ENCODE measurements around the gene VWA5B1.
A peak's percentile ranks its signal among the peaks of the same experiment; 100 is the strongest.

VWA5B1 gene

DNA sequence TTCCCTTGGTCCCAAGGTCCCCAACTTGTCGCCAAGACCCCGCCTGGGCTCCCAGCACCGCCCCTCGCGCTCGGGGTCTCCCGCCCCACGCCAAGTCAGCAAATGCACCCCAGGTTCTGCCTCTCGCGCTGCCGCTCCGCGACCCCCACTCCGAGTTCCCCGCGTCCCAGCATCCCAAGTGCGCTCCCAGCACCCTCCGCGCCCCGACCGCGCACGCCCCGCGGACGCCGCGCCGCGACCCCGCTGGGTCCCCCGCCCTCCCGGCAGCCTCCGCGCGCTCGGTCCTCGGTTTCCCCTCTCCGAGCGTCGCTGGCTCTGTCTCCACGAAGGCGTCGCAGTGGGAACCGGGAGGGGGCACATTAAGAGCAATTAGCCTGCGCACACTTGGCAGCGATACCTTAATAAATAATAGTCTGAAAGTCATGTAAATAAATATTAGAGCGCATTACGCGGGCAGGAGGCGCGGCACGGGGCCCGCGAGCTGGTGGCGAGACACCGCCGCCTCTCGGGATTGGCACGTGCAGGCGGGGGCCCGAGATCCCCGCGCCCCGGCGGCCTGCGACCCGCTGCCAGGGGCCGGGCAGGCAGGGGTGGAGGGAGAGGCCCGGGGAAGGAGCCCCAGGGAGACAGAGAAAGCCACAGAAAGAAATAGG lies 75.9 kb downstream of the VWA5B1 start:
- no peak for DNase-seq (ENCODE audit: low read depth in 2 of 2)

DNA sequence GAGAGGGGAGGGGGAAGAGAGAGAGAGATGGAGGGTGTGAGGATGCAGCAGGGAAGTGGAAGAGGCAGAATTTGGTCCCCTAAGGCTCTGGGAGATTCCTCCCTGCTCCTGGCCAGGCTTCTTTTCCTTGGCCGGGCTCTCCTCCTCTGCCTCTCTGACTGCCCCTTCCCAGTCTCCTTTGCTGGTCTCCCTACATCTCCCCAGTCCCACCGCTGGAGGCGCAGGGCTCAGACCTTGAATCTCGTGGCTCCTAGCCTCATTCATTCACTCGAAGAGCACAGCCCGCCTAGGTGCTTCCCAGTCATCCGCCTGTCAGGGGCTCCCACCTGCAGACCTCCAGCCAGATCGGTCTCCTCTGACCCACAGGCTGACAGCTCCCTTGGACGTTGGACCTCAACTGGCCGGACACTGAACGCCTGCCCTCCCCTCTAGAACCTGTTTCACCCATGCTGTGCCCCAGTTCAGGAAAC lies 76.5 kb downstream of the VWA5B1 start:
- DNase-seq (ENCODE audit: low read depth in 2 of 2) = no peak

DNA sequence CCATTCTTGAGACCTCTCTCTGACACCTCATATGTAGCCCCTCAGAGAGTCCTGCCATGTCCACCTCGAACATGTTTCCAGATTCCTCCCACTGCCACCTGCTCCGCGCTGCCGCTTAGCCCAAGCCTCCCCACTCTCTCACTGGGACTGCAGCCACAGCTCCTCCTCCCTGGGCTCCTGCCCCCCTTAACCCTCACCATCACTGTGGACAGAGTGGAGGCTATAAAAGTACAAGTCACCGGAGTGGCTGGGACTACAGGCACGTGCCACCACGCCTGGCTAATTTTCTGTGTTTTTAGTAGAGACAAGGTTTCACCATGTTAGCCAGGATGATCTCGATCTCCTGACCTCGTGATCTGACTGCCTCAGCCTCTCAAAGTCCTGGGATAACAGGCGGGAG lies 77.0 kb downstream of the VWA5B1 start:
- no peak for DNase-seq (ENCODE audit: low read depth in 2 of 2)

DNA sequence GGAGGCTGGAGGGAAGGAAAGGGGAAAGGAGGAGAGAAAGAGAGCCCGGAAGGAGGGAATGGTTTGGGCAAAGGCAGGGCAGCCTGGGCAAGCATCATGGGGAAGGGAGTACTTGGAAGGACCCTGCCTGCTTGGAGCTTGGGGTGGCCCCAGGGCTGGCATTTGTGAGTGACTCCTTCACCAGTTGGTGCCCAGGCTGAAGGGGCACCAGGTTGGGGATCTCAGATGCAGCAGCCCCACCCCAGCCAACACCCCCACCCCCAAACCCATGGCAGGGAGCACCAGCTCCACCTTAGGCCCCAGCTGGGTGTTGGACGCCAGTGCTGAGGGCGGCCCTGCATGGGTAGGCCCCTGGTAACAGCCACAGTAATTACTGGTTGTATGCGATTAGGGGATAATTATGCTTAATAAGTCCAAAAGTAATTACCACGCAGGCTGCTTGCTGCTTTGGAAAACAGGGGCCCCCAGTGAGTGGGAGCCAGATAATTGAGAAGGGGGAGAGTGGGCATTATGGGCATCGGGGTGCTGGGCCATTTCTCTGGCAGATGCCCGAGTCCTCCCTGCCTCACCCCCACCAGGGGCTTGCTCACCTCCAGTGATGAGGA lies 78.3 kb downstream of the VWA5B1 start:
- no peak for DNase-seq (ENCODE audit: low read depth in 2 of 2)

DNA sequence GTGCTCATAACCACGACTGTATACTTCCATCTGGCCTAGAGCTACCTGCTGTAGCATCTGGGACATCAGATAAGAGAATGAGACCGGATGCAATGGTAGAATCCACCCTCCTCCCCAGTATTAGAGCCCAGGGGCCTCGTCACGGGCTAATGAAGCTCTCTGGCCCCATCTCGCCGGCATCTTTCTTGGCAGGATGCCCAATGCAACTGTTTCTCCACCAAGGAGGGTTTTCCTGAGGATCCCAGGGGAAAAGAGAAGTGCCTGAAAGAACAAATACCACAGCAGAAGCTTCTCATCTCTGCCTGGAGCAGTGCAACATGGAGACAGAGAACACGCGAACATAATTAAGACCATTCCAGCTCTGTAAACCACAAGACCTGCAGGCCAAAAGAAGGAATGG lies 80.0 kb downstream of the VWA5B1 start:
- DNase-seq (ENCODE audit: low read depth in 2 of 2) = no peak

DNA sequence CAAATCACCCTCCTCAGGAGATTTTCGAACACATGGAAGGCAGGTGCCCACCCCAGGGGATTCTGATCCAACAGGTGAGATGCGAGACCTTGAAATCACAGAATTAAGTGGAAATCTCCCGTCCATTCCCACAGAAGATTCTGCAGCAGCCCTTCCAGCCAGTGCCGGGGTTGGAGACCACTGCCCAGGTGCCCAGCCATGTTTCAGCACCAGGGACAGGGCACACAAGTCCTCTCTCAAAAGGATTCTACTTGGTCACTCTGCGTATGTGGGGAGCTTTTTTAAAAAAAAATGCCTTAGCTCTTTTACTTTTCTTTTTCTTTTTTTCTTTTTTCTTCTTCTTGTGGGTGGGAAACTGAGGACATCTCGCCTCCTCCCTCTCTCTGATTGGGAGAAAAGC lies 80.7 kb downstream of the VWA5B1 start:
- DNase-seq (ENCODE audit: low read depth in 2 of 2) = no peak

DNA sequence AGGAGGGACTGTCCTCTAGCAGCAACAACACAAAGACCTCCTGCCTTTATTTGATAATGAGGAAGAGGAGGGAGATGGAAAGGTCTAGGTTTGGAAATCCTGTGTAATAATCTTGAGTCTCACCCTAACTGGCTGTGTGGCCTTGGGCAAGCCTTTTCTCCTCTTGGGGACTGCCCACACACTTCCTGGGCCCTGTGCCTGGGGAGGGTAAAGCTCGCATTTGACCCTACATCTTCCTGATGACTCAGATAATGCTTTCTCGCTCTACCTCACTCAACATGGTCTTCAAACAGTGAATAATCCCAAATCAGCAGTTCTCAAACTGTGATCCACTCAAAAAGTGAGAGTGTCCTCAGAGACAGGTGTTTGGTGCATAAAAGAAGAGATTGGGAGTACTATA lies 81.2 kb downstream of the VWA5B1 start:
- no peak for DNase-seq (ENCODE audit: low read depth in 2 of 2)

DNA sequence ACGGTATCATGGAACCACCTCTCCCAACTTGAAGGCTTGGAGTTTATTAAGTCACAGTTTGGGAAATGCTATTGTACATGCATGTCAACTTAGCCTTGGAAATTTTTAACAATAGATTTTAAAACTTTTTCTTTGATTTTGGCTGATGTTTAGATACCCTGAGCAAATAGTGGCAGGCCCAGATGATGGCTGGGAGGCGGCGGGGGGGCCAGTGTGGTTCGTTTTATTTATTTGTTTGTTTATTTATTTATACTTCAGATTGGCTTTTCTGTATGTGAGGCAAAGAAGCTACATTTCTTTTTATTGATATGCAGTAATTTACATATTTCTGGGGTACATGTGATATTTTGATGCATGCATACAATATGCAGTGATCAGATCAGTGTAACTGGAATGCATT lies 82.0 kb downstream of the VWA5B1 start:
- DNase-seq (ENCODE audit: low read depth in 2 of 2) = no peak

DNA sequence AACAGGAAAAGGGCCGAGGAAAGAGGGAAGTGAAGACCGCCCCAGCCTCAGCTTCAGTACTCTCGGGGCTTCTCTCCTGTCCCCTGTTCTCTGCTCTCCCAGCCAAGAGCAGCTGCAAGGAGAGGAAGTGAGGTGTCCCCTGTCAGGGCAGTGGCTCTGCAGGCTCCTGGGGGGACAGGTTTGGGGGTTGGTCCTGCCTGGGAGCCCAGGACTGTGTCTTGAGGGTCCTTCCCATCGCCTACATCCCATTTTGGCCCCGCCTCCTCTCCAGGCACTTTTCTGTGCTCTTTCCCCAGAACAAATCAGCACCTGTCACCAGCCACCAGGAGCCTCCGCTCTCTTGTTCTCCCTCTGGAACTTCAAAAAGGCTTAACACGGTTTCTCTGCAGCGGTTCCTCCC lies 82.6 kb downstream of the VWA5B1 start:
- DNase-seq (ENCODE audit: low read depth in 2 of 2) = no peak

DNA sequence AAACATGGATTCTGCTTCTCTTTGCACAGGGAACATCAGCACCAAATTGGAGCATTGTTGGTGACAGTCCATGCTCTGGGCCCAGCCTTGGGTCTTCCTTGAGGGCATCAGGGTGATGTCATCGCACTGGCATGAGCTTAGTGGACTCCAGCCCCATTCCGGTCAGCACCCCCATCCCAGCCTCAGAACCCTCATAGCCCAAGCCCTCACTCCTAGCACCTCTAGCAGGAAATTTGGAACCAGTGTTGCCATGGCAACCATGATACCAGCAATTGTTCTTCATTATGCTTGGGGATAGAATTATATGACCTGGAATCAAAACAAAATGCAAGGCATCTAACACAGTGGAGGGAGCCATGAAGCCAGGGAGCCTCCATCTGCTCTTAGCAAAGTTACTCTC lies 83.1 kb downstream of the VWA5B1 start:
- no peak for DNase-seq (ENCODE audit: low read depth in 2 of 2)

DNA sequence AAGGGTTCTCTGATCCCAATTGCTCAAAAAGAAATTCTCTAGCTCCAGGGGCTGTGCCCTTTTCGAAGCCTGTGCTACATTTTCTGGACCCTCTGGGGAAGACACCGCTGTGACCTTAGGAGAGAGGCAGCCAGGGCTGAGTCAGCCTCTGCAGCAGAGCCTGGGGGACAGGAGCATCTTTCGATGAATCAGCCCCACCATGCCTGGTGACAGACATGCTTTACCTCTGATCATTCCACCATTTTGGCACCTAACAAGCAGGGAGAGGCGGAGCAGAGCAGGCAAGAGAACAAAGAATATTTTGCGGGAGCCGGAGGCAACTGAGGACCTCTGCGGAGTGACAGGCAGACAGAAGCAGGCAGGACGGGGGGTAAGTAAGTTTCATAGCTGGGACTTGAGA lies 84.9 kb downstream of the VWA5B1 start:
- no peak for DNase-seq (ENCODE audit: low read depth in 2 of 2)

DNA sequence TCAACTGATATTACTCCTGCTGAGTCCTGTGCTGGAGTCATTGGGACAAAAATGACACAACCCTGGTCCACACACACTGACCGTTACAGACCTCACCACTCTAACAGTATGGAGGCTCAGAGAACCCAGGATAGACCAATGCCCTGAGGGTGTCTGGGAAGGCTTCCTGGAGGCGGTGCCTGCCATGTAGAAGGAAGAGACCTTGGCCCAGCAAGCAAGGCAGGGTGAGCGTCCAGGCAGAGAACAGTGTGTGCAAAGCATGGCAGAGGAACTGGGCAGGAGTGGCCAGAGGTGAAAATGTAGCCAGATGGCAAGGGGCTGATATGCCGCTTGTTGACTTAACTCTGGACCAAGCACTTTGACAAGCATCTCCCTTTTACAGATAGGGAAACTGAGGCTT lies 85.5 kb downstream of the VWA5B1 start:
- no peak for DNase-seq (ENCODE audit: low read depth in 2 of 2)

DNA sequence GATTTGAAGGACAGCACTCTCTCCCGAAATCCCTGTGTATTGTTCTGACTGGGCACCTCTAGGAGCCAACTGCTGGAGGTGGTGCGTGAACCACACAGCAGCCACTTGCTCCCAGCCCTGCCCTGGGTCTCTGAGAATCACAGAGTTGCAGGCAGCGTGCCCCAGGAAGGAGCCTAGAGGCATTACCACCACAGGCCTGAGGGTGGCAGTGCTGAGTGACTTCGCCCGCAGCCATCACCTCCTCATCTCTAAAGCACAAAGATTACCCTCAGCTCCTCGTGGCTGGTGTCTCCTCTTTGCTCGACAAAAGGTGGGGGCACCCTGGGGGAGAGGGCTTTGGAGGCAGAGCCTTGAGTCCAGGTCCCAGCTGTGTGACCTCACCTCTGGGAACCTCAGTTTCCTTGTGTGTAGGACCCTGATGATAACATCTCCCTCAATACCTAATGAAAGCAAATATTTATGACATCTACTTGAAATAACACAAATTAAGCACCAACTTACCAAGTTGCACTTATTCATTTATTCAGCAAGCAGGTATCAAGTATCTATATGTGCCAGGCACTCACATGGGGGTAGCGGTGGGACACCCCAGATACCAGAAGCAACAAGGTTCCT lies 86.3 kb downstream of the VWA5B1 start:
- peak; percentile 39 to 48 for DNase-seq (ENCODE audit: low read depth in 2 of 2)

DNA sequence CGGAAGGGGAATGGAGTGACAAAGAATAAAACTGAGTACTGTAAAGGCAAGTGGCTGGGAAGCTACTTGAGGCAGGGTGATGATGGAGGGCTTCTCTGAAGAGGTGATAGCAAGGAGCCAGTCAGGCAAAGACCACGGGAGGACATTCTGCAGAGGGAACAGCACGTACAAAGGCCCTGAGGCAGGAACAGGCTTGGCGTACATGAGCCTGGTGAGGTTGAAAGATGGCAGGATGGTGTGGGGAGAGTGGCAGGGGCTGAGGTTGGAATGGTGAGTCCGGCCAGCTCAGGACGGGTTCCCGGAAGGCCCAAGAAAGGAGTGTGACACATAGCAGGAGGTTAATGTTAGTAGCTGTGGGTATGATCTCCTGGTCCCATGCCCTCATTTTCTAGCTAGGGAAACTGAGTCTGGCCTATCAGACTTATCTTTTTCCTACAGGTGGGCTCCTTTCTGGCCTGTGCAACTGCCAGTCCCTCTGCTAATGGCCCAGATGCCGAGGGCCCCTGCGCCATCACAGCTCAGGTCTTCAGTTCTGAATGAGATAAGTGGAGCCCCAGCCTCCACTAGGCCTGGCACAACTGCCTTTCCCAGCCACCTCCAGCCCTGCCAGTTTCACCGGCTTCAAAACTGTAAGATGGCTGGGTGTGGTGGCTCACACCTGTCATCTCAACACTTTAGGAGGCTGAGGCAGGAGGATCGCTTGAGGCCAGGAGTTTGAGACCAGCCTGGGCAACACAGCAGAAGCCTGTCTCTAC lies 87.0 kb downstream of the VWA5B1 start:
- DNase-seq (ENCODE audit: low read depth in 2 of 2) = no peak

DNA sequence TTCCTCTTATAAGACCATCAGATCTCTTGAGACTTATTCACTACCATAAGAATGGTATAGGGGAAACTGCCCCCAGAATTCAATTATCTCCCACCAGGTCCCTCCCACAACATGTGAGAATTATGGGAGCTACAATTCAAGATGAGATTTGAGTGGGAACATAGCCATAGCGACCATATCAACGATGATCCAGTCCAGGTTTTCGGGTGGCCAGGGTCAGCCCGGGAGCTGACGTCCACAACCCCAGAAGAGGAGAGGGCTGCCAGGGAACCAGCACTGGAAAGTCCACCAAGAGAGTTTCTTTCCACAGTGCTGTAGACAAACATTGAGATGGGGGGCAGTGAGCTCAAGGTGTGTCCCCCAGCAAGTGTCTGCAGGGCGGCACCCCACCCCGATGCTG lies 88.4 kb downstream of the VWA5B1 start:
- no peak for DNase-seq (ENCODE audit: low read depth in 2 of 2)

DNA sequence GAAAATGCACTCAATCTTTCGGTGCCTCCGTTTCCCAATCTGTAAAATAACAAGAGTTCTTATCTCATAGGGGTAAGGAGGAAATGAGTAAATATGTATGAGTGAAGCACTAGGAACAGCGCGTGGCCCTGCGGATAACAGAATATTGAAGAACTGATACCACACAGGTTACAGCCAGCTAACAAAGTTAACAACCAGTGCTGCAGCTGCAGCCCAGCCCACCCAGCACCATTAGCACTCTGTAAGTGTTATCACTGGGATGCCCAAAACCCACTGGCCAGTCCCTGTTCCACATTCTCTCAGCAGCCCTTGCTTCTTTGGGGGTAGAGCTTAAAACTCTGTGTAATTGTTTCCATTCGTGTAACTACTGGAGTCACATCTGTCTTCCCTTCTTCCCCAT lies 89.5 kb downstream of the VWA5B1 start:
- DNase-seq (ENCODE audit: low read depth in 2 of 2) = no peak

DNA sequence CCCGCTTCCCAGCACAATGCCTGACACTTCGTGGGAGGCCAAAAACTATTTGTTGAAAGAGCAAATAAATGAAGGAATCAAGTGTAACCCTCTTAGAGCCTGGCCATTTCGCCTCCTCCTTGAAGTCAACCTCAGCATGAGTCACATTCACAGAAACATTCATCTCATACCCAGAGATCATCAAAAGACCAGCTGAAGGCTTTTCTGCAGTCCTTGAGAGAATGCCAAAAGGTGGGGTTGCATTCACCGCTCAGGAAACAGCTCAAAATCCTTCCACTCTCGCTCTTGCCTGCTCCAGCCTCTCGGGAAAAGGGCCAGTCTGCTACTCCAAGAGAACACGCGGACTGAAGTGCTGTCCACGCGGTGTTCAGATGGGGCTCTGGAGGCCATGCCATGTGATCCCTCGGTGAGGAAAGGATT lies 90.0 kb downstream of the VWA5B1 start:
- DNase-seq (ENCODE audit: low read depth in 2 of 2) = no peak

DNA sequence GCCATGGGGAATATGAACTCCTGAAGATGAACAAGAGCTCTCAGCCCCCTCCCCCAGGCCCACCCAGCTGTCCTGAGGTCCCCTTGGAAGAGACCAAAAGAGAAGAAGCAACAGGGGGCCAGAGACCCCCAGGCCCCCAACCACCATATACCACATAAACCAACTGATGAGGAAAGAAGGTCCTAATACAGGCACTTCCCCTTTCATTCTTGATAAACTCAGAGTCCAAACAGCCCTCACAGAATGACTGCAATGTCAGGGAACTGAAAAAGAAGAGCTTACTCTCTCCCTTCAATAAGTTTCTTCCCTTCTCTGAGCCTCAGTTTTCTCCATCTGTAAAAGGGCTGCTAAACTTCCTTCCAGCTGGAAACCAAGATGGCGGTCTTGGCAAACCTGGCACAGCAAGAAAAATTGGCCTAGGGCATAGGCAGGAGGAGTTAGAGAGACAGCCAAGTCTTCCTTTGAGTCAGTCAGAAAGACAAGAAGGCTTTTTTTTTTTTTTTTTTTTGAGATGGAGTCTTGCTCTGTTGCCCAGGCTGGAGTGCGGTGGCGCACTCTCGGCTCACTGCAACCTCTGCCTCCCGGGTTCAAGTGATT lies 90.5 kb downstream of the VWA5B1 start:
- DNase-seq (ENCODE audit: low read depth in 2 of 2) = no peak

DNA sequence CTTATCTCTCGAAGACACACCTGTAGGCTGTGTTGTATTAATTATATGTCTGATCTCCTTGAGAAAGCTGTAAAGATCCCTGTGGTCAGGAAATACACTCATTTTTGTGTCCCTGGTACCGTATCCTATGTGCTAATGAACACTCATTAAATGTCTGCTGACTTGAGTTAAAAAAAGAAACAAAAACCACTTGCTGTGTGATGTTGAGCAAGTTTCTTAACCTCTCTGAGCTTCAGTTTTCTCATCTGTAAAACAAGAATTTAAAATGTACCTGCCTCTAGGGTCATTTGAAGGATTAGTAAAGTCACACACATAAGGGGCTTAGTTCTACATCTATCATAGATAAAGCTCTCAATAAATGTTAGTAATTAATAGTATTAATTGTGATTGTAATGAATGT lies 91.3 kb downstream of the VWA5B1 start:
- no peak for DNase-seq (ENCODE audit: low read depth in 2 of 2)

DNA sequence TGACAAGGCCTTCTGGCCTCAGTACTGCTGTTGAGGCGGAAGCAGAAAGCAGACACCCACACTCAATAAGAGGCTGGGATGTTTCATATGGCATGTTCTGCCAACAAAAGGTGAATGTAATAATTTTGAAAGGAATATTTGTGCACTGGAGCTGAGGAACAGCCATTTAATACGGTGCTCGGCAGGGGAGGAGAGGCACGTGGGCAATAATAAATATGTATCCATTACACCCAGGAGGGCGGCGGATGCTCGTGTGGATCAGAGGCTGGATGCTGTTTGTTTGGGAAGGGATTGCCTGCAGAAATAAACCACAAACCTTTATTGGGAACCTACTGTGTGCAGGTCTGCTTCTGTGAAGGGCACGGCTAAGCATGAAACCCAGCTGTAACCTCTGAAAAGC lies 92.0 kb downstream of the VWA5B1 start:
- no peak for DNase-seq (ENCODE audit: low read depth in 2 of 2)

DNA sequence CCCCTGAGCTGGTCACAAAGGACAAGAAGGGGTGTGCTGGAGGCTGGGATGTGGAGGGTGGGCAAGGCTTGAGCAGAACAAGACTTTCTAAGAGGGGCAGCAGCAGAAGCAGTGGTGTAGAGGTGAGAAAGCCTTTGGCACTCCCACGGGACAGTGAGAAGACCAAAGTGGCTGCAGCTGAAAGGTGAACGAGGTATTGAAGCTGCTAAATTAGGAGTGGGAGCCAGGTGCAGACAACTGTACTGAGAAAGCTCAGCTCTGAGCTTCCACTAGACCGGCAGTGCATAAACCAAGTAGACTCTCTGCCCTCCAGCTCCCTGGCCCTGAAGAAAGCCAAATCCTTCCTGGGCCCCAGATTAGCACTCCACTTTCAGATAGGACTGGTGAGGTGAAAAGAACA lies 93.0 kb downstream of the VWA5B1 start:
- DNase-seq (ENCODE audit: low read depth in 2 of 2) = no peak

DNA sequence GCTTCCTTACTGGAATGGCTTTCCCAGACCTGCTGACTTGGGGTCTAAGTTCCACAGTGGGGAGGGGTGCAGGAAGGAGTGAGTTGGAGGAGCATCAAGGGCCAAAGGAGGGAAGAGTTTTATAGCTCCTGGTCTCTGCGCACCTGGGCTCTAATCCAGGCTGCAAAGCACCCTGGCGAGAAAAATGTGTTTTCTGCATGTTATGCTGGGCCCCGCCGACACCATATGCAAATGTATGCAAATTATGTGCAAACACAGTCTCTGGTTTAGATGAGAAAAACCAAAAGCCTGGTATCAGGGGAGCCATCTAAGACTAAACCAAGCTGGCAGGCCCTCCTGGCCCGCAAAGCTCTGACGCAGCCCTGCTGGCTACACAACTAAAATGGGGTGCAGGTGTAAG lies 95.0 kb downstream of the VWA5B1 start:
- no peak for DNase-seq (ENCODE audit: low read depth in 2 of 2)
